ENCODE measurements around the gene LRRC25. TPM values are rescaled to one million over a fixed set of nuclear protein-coding genes. Genes with fewer than 3 reads are reported as not detected.
A peak's percentile ranks its signal among the peaks of the same experiment; 100 is the strongest.

The LRRC25 gene
- total RNA-seq, 1 experiment from 2014 or later: 0.06 TPM

DNA sequence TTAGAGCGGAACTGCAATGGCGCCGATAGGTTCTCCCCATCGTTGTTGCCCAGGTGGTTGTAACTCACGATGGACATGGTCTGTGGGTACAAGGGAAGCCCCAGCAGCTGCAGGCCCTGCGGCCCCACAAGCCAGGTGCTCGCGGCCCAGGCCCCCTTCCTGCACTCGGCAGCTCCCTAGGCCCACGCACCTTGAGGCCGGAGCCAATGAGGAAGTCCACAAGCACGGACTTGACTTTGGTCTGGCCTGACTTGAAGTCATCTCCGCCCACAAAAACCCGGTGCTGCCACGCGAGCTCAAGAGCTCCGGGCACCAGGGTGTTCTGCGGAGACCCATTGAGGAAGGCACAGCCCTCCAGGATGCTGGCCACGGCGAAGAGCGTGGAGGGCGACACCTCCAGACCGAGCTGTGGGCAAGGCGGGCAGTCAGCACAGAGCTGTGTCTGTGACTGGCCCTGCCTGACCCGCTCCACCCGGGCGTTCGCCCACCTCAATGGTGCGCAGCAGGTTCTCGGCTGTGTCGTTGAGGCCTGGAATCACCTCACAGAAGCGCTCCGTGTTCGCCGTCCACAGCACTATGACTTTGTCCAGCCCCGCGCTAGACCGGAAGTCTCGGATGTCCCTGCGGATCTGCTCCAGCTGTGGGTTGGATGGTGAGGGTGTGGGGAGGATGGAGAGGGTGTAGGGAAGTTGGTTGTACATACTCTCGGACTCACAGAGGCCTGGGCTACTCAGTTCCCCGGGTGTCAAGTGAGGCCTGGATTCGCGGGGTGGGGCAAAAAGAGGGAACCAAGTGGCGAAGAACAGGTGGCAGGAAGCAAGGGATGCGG lies 38.6 kb upstream of the LRRC25 start:
- no peak for DNase-seq (ENCODE audit: low spot score)

DNA sequence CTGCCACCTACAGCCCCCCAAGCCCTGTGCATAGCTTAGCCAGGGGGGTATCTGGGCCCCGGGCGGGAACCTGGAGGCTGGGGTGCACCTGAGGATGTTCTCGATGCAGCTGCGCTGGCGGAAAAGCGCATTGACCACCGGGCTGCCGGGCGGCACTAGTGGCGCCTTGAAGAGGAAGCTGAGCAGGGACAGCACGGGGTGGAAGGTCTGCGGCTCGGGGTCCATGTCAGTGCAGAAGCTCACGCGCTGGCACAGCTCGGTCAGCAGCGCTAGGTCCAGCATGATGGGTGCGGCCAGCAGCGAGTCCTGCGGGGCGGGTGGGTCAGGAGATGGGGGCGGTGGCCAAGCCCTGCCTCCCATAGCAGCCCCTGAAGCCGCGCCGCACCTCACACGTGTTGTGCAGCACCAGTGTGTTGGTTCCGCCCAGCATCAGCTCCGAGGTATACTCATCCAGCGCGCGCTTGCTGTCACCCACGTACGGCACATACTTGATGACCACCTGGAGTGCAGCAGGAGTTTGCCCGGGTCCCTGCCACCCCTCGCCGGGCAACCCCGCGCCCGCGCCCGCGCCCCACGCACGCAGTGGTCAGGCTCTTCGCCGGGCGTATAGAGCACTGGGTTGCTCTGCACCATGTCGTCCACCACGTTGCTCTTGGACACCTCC lies 37.9 kb upstream of the LRRC25 start:
- DNase-seq (ENCODE audit: low spot score): no peak

DNA sequence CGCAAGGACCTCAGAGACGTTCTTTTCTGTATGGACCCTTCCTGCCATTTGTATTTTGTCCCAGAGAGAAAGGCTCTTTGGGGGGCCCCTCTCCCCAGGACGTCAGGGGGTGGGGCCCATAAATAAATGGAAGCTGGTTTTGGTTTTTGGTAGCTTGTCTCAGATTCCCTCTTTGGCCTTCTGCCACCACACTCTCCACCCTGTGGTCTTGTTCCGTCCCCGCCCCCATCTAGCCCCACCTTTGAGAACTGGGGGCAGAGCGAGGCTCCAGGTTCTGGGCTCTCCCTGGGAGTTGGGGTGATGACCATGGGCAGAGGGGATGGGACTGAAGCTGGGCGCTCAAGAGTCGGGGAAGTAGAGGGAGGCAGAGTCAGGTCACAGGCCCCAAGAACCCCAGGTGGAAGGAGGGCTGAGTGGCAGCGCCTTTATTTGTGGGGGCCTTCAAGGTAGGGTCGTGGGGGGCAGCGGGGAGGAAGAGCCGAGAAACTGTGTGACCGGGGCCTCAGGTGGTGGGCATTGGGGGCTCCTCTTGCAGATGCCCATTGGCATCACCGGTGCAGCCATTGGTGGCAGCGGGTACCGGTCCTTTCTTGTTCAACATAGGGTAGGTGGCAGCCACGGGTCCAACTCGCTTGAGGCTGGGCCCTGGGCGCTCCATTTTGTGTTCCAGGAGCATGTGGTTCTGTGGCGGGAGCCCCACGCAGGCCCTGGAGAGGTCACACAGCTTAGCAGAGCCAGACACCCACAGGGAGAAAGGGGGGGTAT lies 37.2 kb upstream of the LRRC25 start:
- no peak for DNase-seq (ENCODE audit: low spot score)

DNA sequence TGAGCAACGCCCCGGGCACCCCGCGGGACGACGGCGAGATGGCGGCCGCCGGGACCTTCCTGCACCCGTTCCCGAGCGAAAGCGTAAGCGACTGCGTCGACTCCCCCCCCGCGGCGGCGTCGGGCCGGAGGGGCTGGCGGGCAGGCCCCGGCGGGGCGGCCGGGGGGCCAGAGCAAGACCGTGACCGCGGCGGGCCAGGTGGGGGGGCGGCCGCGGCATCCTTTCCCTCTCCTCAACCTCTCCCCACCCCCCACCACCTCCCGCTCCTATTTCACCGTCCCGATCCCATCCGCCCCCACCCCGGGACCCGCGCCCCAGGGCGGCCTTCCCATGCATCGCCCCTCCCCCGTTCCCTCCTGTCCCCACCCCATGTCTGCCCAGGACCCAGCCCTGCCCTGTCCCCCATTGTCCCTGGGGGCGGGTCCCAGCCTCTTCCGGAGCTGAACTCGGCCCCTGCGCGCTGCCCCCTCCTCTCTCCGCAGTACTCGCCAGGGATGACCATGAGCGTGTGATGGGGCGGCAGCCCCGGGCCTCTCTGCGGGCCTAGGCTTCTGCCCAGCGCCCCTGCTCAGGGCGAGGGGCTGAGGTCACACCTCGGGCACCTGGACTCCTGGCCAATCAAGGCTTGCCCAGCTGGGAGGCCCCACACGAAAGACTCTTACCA lies 36.4 kb upstream of the LRRC25 start:
- no peak for DNase-seq (ENCODE audit: low spot score)

DNA sequence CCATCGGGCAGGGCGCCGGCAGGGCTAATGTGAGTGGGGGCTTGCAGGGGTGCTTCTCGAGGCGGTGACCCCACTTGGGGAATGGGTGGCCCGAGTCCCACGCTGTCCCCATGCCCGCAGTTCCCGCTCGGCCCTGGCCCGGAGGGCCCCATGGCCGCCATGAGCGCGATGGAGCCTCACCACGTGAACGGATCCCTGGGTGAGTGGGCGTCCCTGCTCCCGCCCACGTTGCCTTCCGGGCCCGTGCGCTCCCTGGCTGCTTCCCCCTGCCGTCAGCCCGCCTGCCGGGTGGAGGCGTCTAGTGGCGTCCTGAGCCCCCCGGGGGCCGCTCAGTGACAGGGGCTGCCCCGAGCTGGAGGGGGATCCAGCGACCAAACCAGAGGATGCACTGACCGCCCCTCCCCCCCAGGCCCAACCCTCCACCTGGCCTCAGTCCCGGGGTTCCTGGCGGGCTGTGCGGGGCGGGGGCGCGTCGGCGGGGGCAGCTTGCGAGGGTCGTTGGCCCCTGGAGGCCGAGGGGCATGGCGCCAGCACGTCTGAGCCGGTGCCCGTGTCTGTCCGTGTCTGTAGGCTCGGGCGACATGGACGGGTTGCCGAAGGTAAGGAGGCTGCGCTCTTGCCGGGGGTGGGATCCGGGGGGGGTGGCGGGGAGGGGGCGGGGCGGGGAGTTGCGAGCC lies 35.7 kb upstream of the LRRC25 start:
- no peak for DNase-seq (ENCODE audit: low spot score)

DNA sequence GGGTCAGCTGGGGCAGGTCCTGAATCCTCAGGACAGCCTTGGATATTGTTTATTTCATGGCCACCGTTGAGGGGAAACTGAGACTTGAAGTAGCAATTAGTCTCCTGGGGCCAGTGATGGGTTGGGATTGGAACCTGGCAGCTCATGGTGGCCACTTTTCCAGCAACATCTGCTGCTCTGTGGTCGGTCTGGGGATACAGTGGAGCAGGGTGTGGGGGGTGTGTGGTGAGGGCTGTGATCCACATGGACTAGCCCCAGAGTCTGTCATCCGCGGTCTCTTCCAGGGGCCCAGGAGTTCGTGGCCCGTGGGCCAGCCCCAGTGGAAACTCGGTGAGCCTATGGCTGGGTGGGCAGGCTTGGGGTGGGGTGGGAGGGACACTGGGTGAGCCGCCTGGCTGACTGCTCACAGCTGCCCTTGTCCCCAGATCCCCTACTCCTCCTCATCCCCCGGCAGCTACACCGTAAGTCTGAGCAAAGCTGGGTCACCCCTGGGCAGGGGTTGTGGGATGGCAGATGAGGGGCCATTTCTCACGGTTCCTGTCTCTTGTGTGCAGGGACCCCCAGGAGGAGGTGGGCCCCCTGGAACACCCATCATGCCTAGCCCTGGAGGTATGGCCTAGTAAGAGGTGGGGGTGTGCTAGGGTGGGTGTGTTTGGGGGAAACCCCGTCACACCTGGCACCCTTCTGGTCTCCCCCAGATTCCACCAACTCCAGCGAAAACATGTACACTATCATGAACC lies 35.0 kb upstream of the LRRC25 start:
- DNase-seq (ENCODE audit: low spot score): no peak

DNA sequence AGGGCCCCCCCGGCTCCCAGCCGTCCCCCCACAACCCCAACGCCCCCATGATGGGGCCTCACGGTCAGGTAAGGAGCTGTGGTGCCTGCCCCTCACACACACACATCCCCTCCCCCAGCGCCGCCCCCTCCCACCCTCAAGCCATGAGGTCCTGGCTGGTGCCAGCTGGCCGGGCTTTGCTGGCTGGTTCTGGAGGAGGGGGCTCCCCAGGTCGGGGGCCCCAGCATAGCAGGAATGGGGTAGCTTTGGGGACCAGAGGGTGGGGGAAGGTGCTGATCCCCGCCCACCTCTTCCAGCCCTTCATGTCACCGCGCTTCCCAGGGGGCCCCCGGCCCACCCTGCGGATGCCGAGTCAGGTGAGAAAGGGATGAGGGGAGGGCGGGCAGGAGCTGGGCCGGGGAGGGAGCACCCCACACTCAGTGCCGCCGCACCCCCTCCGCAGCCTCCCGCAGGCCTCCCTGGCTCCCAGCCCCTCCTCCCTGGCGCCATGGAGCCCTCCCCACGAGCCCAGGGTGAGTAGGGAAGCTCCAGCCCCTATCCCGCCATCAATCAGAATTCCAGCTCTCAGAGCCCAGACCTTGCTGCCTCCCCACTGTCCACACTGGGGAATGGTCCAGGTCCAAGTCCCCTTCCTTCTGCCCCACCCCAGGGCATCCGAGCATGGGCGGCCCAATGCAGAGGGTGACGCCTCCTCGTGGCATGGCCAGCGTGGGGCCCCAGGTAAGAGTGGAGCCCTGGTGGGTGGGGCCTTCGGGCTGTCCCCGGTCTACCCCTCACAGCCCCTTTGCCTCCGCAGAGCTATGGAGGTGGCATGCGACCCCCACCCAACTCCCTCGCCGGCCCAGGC lies 34.2 kb upstream of the LRRC25 start:
- no peak for DNase-seq (ENCODE audit: low spot score)

DNA sequence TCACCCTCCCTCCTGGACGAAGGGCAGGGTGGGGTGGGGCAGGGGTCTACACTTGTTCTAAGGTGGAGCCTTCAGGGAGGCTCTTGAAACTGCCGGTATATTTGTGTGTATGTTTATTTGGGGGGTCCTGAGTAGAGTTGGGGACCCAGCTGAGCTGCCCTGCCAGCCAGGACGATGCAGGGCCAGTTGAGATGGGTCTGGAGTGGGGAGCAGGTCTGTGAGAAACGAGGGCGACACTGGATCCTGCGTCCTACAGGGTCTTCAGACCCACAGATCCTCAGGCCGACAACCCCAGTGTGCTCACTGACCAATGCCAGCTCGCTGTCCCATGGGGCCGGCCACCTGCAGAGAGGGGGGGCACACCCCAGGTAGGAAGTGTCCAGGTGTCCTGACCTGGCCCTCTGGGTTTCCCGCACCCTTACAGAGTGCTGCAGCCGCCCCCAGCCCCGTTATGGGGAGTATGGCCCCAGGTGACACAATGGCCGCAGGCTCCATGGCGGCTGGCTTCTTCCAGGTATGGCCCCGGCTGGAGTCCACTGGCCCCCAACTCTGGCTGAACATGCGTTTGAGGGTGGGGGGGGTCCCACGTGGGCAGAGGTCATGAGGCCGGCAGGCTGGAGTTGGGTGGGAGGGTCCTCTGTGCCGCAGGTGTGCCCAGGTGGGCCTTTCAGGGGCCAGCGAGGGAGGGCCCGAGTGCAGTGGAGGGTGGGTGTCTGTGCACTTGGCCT lies 33.2 kb upstream of the LRRC25 start:
- DNase-seq (ENCODE audit: low spot score): no peak

DNA sequence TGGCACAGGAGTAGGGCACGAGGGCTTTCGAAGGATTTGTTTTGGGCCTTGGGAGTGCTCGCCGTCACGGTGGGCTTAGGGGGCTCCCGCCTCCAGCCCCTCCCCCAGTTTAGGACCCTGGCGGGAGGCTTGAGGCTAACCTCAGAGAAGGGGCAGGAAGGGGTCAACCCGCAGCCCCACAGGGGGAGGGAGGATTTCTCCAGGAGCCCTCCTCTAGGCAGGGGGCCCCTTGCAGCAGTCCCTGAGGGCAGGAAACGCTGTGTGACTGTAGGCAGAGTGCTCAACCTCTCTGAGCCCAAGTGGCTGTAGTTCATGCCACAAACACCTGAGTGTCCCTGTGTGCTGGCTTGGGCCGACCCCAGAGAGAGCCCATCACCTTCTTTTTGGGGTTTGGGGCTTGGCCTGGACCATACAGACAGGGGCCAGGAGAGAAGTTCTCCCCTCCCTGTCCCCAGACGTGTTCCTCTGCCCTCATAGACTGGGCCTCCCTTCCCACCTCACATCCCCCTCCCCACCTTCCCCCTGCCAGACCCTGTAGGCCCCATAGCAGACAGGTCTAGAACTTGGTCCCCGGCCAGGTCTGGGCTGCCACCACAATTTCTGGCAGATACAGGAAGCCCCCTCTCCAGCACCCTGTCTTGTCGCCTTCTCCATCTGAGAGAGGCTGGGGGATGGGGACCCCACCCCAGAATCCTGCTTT lies 32.4 kb upstream of the LRRC25 start:
- DNase-seq (ENCODE audit: low spot score): no peak

DNA sequence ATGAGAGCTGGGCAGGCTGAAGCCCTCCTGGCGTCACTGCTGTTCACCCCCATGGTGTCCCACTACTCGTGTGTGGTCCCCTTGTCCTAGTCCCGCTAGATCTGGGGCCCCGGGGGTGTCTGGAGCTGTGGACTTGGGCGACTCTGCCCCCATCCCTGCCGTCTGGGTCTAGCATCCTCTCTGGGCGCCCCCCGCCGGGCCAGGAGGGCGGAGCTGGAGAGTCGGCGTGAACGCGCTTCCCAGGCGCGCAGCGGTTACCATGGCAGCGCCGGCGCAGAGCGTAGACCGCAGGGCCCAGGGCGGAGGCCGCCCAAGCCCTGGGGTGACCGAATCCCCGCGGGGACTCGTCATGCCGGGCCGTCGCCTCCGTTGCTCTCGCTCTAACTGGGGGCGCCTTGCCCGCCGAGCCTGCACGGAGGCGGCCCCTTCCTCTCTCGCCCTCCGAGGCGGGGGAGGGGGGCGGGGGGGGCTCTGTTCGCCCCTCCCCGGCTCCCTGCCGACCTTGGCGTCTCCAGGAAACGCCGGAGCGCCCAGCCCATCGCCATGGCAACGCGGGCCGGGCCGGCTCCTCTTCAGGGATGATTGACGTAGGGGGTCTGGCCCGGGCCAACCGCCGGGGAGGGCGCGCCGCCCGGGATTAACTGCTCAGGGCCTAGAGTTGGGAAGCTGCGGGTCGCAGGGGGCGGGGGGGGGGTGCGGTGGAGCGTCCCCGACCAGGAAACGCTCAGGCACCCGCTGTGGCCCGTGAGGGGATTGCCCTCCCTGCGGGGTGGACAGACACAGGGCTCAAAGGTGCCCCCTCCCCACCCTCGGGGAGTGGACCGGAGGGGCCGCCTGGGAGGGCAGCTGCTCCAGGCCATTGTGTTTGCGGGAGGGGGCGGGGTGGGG lies 31.6 kb upstream of the LRRC25 start:
- peak; percentile 83 for DNase-seq (ENCODE audit: low spot score)

DNA sequence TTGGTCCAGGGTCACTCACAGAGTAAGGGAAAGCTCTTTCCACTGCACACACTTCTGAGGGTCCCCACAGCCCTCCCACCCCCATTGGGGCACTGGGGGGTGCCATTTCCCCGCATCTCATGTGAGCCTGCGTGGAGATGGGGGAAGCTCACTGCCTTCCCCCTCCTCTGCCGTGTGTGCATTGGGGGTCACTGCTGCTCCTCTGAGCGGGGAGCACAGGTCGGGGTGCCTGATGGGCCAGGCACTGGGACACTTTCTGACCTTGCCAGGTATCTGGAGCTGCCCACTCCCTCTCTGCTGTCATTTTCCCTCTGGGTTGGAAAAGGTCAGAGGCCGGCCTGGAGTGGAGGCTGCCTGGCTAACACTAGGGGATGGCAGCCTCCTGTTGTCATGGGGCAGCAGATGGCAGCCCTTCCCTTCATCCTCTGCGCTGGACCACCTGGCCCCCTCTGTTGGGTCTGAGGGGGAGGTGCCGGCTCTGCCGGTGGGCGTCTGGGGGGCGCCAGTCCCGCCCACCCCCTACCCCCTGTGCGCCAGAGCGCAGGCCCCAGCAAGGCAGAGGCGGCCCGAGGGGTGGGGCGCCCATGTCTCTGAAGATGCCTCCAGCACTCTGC lies 30.9 kb upstream of the LRRC25 start:
- no peak for DNase-seq (ENCODE audit: low spot score)

DNA sequence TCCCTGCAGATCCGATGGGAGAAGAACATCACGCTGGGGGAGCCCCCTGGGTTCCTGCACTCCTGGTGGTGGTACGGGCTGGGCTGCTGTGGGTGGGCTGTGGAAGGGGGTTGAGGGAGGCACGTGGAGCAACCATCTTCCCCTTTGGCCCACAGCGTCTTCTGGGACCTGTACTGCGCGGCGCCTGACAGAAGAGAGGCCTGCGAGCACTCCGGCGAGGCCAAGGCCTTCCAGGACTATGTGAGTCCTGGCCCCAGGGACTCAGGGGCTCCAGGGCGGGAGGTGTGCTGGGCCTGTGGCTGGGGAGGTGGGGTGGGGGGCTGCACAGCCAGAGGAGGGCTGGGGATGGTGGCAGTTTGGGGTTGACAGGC lies 30.3 kb upstream of the LRRC25 start:
- no peak for DNase-seq (ENCODE audit: low spot score)

DNA sequence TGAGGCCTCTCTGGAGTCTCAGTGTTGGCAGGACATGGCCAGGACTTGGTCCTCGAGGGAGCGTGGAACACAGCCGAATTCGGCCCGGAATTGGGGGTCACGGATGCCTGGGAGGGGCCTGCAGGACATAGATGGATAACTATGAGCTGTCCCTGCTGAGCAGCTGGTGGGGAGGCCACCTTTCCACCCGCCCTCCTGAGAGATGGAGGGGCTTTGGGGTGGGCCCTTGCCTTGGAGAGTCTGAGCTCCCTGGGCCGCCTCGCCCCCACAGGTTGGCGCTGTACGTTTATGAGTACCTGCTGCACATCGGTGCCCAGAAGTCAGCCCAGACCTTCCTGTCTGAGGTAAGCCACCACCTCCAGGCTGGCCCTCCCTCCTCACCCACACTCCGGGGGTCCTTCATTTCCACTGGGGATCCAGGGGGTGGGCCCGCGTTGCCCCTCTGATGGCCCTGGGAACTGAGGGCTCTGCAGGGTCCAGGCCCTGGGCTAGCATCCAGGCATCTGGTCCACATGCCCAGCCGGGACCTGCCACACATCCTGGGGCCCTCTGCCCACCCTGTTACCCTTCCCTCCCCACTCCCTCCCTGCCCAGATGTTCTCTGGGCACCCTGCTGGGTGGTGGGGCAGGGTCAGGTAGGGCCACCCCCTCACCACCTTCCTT lies 29.8 kb upstream of the LRRC25 start:
- DNase-seq (ENCODE audit: low spot score): no peak

DNA sequence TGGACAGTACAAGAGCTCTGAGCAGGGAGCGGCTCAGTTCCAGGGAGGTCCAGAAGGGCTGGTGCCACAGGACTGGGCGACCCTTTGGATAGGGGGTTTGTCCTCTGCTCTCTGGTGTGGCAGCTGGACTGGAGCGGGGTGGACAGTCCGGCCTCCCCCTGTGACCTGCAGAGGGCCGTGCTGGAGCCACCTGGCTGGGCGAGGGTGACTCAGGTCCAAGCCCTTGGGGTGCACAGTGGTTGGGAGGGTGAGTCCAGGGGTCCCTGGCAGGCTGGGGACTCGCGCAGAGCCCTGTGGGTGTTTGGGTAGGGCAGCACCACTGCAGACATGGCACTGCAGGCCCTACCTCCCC lies 29.0 kb upstream of the LRRC25 start:
- no peak for DNase-seq (ENCODE audit: low spot score)

DNA sequence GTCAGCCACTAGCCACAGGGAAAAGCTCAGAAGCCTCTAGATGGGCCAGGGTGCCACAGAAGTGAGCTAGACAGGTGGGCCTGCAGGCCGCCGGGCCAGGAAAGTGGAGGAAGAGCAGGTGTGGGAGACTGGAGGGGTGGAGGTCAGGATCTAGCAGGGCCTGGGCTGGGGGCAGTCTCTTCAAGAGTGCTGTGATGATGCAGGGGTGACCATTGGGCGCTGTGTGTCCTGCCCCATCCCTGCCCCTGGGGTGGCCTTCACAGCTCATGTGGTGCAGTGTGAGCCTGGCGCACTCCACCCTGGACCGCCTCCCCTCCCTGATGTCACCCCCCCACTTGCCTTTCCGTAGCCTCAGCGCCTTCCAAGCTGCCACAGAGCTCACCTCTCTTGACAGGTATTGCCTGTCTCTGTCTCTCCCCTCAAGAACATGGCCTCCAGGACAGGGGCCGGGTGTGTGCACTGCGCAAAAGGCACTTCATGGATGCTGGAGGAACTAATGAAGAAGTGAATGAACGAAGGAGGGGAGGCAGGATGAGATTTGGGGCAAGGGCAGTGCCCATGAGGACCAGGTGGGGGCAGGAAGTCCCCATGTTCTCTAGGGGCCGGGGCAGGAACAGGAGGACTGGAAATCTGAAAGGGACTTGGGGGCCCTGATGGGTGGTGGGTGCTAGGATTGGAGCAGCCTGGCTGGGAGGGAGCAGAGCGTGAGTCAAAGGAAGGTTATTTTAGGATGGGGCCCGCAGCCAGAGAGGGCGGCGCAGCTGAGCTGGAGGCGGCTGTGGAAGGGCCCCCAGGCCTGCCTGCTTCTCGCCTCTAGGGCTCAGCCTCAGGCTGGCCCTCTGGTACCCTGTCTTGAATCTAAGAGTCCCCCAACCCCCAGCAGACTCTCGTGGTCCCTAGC lies 28.3 kb upstream of the LRRC25 start:
- no peak for DNase-seq (ENCODE audit: low spot score)
